Endothelial cell of umbilical vein (primary cell): ENCODE results near the gene NDUFA5. TPM values are rescaled to one million over a fixed set of nuclear protein-coding genes. Genes with fewer than 3 reads are reported as not detected.

ENCODE experiments used
- BruUV-seq: library from RNA; stranded (reverse); fragments of 400-500 nt; replicated peaks from 2 replicates; lab custom pipeline; 2021; lab: Mats Ljungman, UMichigan
- CTCF ChIA-PET: fragments of 300-600, 350-600 bp; sonication (Branson Sonifier 250); formaldehyde crosslinking; loops from one replicate; lab custom pipeline; 2021; ENCODE audit warnings: antibody characterized with exemption, inconsistent platforms; lab: Charles Lee
- POLR2A ChIA-PET: fragments of 300-600, 350-600 bp; sonication (Branson Sonifier 250); formaldehyde crosslinking; loops from one replicate; lab custom pipeline; 2021; ENCODE audit warnings: antibody characterized with exemption, inconsistent platforms; lab: Charles Lee
- DNase-seq: peaks from one replicate; pipeline ENCODE4 v3.0.0-alpha.2; 2011; ENCODE audit warnings: low read depth, low spot score
- FAIRE-seq: peaks from 2 replicates; lab custom pipeline; 2011; peaks lifted over from hg19 to GRCh38; lab: Jason Lieb, UNC
- H2AFZ ChIP-seq: 2 replicates; pipeline ENCODE4 v1.6.0; 2012; ENCODE audit warnings: low read depth, low read length, control low read depth, inconsistent platforms
- H3K27ac ChIP-seq: 2 replicates; pipeline ENCODE4 v1.5.1; 2011; ENCODE audit warnings: low read depth, mild to moderate bottlenecking, control low read depth, low read length, moderate library complexity; ENCODE audit not compliant: insufficient read depth
- H3K27me3 ChIP-seq, 2 experiments: 2 replicates each; pipeline versions ENCODE4 v1.6.0 to v1.6.1; 2011; ENCODE audit warnings: low read length in 2 of 2, mixed read lengths in 1 of 2; ENCODE audit not compliant: control insufficient read depth in 2 of 2, insufficient read depth in 2 of 2
- H3K36me3 ChIP-seq, 2 experiments: 2 replicates in 1 of 2; 3 replicates in 1 of 2; pipeline ENCODE4 v1.5.1; 2011; ENCODE audit warnings: low read length in 2 of 2, mild to moderate bottlenecking in 1 of 2, moderate library complexity in 1 of 2; ENCODE audit not compliant: control insufficient read depth in 2 of 2, insufficient read depth in 2 of 2; ENCODE audit errors: extremely low read depth in 1 of 2
- H3K4me1 ChIP-seq: 3 replicates; pipeline ENCODE4 v1.5.1; 2011; ENCODE audit warnings: mild to moderate bottlenecking, low read length; ENCODE audit not compliant: control insufficient read depth, insufficient read depth; ENCODE audit errors: extremely low read depth
- H3K4me2 ChIP-seq: 2 replicates; pipeline ENCODE4 v1.6.1; 2011; ENCODE audit warnings: low read length, control low read depth, mixed read lengths; ENCODE audit not compliant: insufficient read depth
- H3K4me3 ChIP-seq, 3 experiments: fragments of 200-600 bp in 1 of 3; sonication (generic), shearing (Covaris generic) in 1 of 3; replicated peaks in 1 of 3; 2 replicates each; pipeline ENCODE4 v1.5.1; 2011 to 2016; ENCODE audit warnings: control low read depth in 3 of 3, low read length in 3 of 3, mild to moderate bottlenecking in 2 of 3, inconsistent platforms in 1 of 3, low read depth in 1 of 3, moderate library complexity in 1 of 3; ENCODE audit not compliant: insufficient read depth in 1 of 3
- H3K79me2 ChIP-seq: 2 replicates; pipeline ENCODE4 v1.6.0; 2012; ENCODE audit warnings: low read length, inconsistent platforms; ENCODE audit not compliant: control insufficient read depth, insufficient read depth
- H3K9ac ChIP-seq: replicated peaks from 2 replicates; pipeline ENCODE3; 2011; ENCODE audit warnings: low read length, control low read depth; ENCODE audit not compliant: insufficient read depth; ENCODE audit errors: extremely low read depth
- H3K9me1 ChIP-seq: replicated peaks from 3 replicates; pipeline ENCODE4 v1.6.0; 2011; ENCODE audit warnings: mild to moderate bottlenecking, low read length; ENCODE audit not compliant: control insufficient read depth, insufficient read depth; ENCODE audit errors: extremely low read depth
- H3K9me3 ChIP-seq: replicated peaks from 2 replicates; pipeline ENCODE4 v1.5.1; 2012; ENCODE audit warnings: low read length, inconsistent platforms; ENCODE audit not compliant: control insufficient read depth, insufficient read depth
- H4K20me1 ChIP-seq: replicated peaks from 2 replicates; pipeline ENCODE3; 2011; ENCODE audit warnings: mild to moderate bottlenecking, low read length; ENCODE audit not compliant: control insufficient read depth, insufficient read depth; ENCODE audit errors: extremely low read depth
- CTCF ChIP-seq, 2 donors: IDR thresholded peaks; 1 replicate in 1 of 2; 2 replicates in 1 of 2; pipeline ENCODE4 v1.5.1; 2011; ENCODE audit warnings: low read length in 2 of 2, mild to moderate bottlenecking in 2 of 2, moderate library complexity in 2 of 2, control low read depth in 1 of 2, inconsistent platforms in 1 of 2, low read depth in 1 of 2; ENCODE audit not compliant: insufficient read depth in 1 of 2; ENCODE audit errors: extremely low read depth in 1 of 2
- GATA2 ChIP-seq: IDR thresholded peaks from 2 replicates; pipeline ENCODE4 v1.7.0; 2011; ENCODE audit warnings: low read depth, mild to moderate bottlenecking, moderate library complexity, mixed read lengths, low read length; ENCODE audit not compliant: insufficient read length, insufficient read depth
- MYC ChIP-seq: IDR thresholded peaks from one replicate; pipeline ENCODE4 v1.6.1; 2011; ENCODE audit warnings: mild to moderate bottlenecking, low read depth, low read length
- POLR2A ChIP-seq: IDR thresholded peaks from 2 replicates; pipeline ENCODE4 v1.6.1; 2012; ENCODE audit warnings: low read depth, mild to moderate bottlenecking, control low read depth, low read length
- dilution Hi-C: fragments of 300-500 bp; cut with MboI; formaldehyde crosslinking; loops from one replicate; pipeline ENCODE4 v1.15.0; 2019; ENCODE audit warnings: low sequenced_read_pairs; ENCODE audit not compliant: extremely low pct_ligation_motif_present
- intact Hi-C: fragments of 100-400 bp; cut with micrococcal nuclease; formaldehyde crosslinking; loops from one replicate; pipeline ENCODE4 v1.10.0; 2022
- polyA plus RNA-seq, 4 experiments: library from polyadenylated mRNA; depleted of rRNA in 3 of 4; stranded (reverse) in 3 of 4; unstranded in 1 of 4; fragments of >200 nt; gene quantifications; 2 replicates each; pipeline versions ENCODE4 v1.2.1 to v1.2.3, GENCODE V29; 2011 to 2012; ENCODE audit warnings: missing spikeins in 1 of 4
- total RNA-seq: library from RNA; stranded (reverse); gene quantifications from 2 replicates; pipeline ENCODE4 v1.2.3, GENCODE V29; 2021

Gene NDUFA5
- total and polyA plus RNA-seq, 2 donors (not counting 3 experiments of a cell fraction or from before 2014, with no cell fraction given): 6.2 to 62.3 TPM

GRCh38 chr7:123535517-123535916, 22.1 kb downstream of the NDUFA5 start:
- BruUV-seq: TSS peak; percentile 65
- Histone ChIP-seq H3K4me3 (peak overlapping the region in 1 of 3 experiments; percentile 61), H3K9me3 (no peaks in the 10 kb centered on the region), H3K9me1 (no peaks in the 10 kb centered on the region), H2AFZ (no peak overlapping the region), H3K27ac (no peak overlapping the region), H3K79me2 (no peaks in the 10 kb centered on the region), H3K27me3 (peaks cover 6 to 13% of the 10 kb centered on the region in 2 experiments), H3K36me3 (no peaks in the 10 kb centered on the region), H3K4me2 (peak overlapping the region; percentile 74), H3K4me1 (peaks cover 27% of the 10 kb centered on the region), H3K9ac (no peak overlapping the region), H4K20me1 (no peaks in the 10 kb centered on the region)
- FAIRE-seq (no peak), DNase-seq (no peak)
- ChIA-PET POLR2A (no interaction called here), CTCF (interaction anchor here (1.2 to 3.0 kb wide), 4 partner anchors 22 to 213 kb away, joined by 3 to 33 read pairs (median 4); partner anchors contain the start of genes NDUFA5 and WASL)
- intact Hi-C loops: loop anchor here (2.0 to 10.0 kb wide), 4 partner anchors 97 to 731 kb away; partner anchors contain the start of gene WASL
- no peak for TF ChIP-seq MYC
- no peak for TF ChIP-seq CTCF (IDR thresholded peaks at IDR 0.05; ENCODE audit: extremely low read depth in 1 of 2, insufficient read depth in 1 of 2, low read depth in 1 of 2, low read length in 2 of 2)
- TF ChIP-seq GATA2: no peak
- no peak for TF ChIP-seq POLR2A
- dilution Hi-C loops: no loop called here
